Astrocyte of the spinal cord (primary cell): ENCODE results near the gene LGI1.

ENCODE experiments used
- DNase-seq: peaks from one replicate; pipeline ENCODE4 v3.0.0; 2011; ENCODE audit warnings: low read depth, low spot score
- H3K4me3 ChIP-seq: 2 replicates; pipeline ENCODE4 v1.5.1; 2011; ENCODE audit warnings: low read depth, mild to moderate bottlenecking, low read length, moderate library complexity
- CTCF ChIP-seq: IDR thresholded peaks from 2 replicates; pipeline ENCODE4 v1.5.1; 2012; ENCODE audit warnings: low read depth, mild to moderate bottlenecking, low read length, inconsistent platforms
- in situ Hi-C: cut with HindIII; loops from 2 replicates; pipeline ENCODE4 v1.10.0; 2017; ENCODE audit warnings: low sequenced_read_pairs

The LGI1 gene

GRCh38 chr10:93835770-93836169 is 78.0 kb downstream of the LGI1 start:
- no peak for DNase-seq
- in situ Hi-C loops = no loop called here
- no peak for TF ChIP-seq CTCF
- no peak overlapping the region for H3K4me3 ChIP-seq

- in situ Hi-C loops = no loop called here
- no peak for TF ChIP-seq CTCF
- no peak for DNase-seq
- H3K4me3 ChIP-seq = no peak overlapping the region
These were observed 80.1 kb downstream of the LGI1 start for GRCh38 chr10:93837822-93838221.

GRCh38 chr10:93838278-93838677 is 80.5 kb downstream of the LGI1 start:
- no peak for TF ChIP-seq CTCF
- DNase-seq = no peak
- in situ Hi-C loops = no loop called here
- H3K4me3 ChIP-seq = no peak overlapping the region

GRCh38 chr10:93841961-93842360 is 84.2 kb downstream of the LGI1 start:
- no peak overlapping the region for H3K4me3 ChIP-seq
- in situ Hi-C loops = no loop called here
- no peak for DNase-seq
- TF ChIP-seq CTCF = no peak

GRCh38 chr10:93844979-93845626 is 87.4 kb downstream of the LGI1 start:
- in situ Hi-C loops = no loop called here
- no peak overlapping the region for H3K4me3 ChIP-seq
- DNase-seq = no peak
- TF ChIP-seq CTCF = no peak
